Stomach (tissue), 4 donors: ENCODE measurements around the gene TBX21.

ENCODE experiments used
- EP300 ChIP-seq: sonication (generic); formaldehyde crosslinking; IDR thresholded peaks from one replicate; pipeline ENCODE4 v1.6.1; 2017; ENCODE audit warnings: antibody characterized with exemption
- POLR2A ChIP-seq, 4 donors: fragments of 450-650 bp; IDR thresholded peaks; one replicate each; pipeline ENCODE4 v1.6.1; 2016; ENCODE audit warnings: antibody characterized with exemption in 4 of 4, control low read depth in 2 of 4, mild to moderate bottlenecking in 1 of 4, moderate library complexity in 1 of 4
- POLR2AphosphoS5 ChIP-seq, 3 donors: sonication (generic); formaldehyde crosslinking; IDR thresholded peaks; one replicate each; pipeline ENCODE4 v1.6.1; 2016; ENCODE audit warnings: antibody characterized with exemption in 3 of 3
- TF ChIP-seq, protein P1 (sequence below), 7 experiments: fragments of 450-650 bp in 4 of 7; fragments of 200-600 bp in 3 of 7; sonication (generic) in 3 of 7; IDR thresholded peaks; one replicate each; pipeline ENCODE4 v1.5.1; 2016 to 2019; ENCODE audit warnings: antibody characterized with exemption in 7 of 7, control low read depth in 2 of 7, mild to moderate bottlenecking in 1 of 7

DNA sequence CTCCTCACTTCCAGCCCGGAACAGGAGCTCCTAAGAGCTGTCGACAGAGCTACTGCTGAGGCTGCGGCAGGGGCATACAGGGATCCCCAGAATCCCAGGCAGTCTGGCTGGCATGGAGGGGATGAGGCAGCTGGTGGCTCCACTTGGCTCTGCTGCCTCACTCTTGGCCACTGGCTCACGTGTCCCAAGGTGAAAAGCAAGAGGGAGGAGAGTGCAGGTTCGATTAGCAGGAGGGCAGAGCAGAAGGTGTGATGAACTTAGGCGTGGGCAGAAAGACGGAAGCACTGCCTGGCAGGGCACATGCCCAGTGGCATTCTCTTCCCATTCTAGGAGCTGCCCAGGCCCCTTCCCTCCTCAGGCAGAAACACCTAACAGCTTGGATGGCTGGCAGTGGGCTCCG is 11.3 kb upstream of the TBX21 start:
- TF ChIP-seq POLR2A (IDR thresholded peaks at IDR 0.05) (no peak), EP300 (no peak), POLR2AphosphoS5 (IDR thresholded peaks at IDR 0.05) (no peak)
- TF ChIP-seq, protein P1, sequence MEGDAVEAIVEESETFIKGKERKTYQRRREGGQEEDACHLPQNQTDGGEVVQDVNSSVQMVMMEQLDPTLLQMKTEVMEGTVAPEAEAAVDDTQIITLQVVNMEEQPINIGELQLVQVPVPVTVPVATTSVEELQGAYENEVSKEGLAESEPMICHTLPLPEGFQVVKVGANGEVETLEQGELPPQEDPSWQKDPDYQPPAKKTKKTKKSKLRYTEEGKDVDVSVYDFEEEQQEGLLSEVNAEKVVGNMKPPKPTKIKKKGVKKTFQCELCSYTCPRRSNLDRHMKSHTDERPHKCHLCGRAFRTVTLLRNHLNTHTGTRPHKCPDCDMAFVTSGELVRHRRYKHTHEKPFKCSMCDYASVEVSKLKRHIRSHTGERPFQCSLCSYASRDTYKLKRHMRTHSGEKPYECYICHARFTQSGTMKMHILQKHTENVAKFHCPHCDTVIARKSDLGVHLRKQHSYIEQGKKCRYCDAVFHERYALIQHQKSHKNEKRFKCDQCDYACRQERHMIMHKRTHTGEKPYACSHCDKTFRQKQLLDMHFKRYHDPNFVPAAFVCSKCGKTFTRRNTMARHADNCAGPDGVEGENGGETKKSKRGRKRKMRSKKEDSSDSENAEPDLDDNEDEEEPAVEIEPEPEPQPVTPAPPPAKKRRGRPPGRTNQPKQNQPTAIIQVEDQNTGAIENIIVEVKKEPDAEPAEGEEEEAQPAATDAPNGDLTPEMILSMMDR (IDR thresholded peaks at IDR 0.05): no peak
